NT2/D1 (cell line): ENCODE results near the gene RNF169.

Experiments used
- SUZ12 ChIP-seq: IDR thresholded peaks from 2 replicates; pipeline ENCODE4 v1.6.1; 2011; ENCODE audit not compliant: insufficient read length, insufficient read depth; ENCODE audit errors: extremely low read depth
- ZNF274 ChIP-seq: IDR thresholded peaks from 2 replicates; pipeline ENCODE4 v1.6.1; 2011; ENCODE audit warnings: mild to moderate bottlenecking, low read depth, low read length

- TF ChIP-seq ZNF274 (no peak), SUZ12 (no peak)
Measured at GRCh38 chr11:74776546-74776945, 27.9 kb downstream of the RNF169 start.
